ENCODE data around the gene SIL1.
"Not testable (repeated sequence)": the region's sequence is repeated elsewhere in the genome, so short reads cannot be mapped to it uniquely, and the experiment has no call there.

- TF ChIP-seq POLR2A, CTCF (IDR thresholded peaks at IDR 0.05): not testable (repeated sequence)
These were observed 5.3 kb downstream of the SIL1 start for GRCh38 chr5:139192906-139193305.

Measured in uterus (tissue), 2 donors.